ENCODE results near the gene ETV6.

Gene ETV6

GRCh38 chr12:11746024-11746771, 96.7 kb downstream of the ETV6 start:
- DNase-seq = no peak

- no peak for DNase-seq
Measured at GRCh38 chr12:11746940-11747716, 97.7 kb downstream of the ETV6 start.

- DNase-seq = no peak
Measured at GRCh38 chr12:11747969-11748368, 98.5 kb downstream of the ETV6 start.

GRCh38 chr12:11748903-11749302, 99.4 kb downstream of the ETV6 start:
- DNase-seq = no peak

- no peak for DNase-seq
Measured at GRCh38 chr12:11749943-11750690, 100.6 kb downstream of the ETV6 start.

GRCh38 chr12:11752403-11753149, 103.1 kb downstream of the ETV6 start:
- DNase-seq = no peak

- DNase-seq = peak; percentile 44
Measured at GRCh38 chr12:11753150-11753499, 103.7 kb downstream of the ETV6 start.

GRCh38 chr12:11753826-11754225, 104.4 kb downstream of the ETV6 start:
- no peak for DNase-seq

GRCh38 chr12:11754256-11754655, 104.8 kb downstream of the ETV6 start:
- DNase-seq = no peak

GRCh38 chr12:11755302-11755930, 105.9 kb downstream of the ETV6 start:
- DNase-seq = no peak

GRCh38 chr12:11756022-11756421, 106.5 kb downstream of the ETV6 start:
- DNase-seq = no peak

- no peak for DNase-seq
Measured at GRCh38 chr12:11756523-11756922, 107.0 kb downstream of the ETV6 start.

- DNase-seq = no peak
Measured at GRCh38 chr12:11757095-11757494, 107.6 kb downstream of the ETV6 start.

- DNase-seq = no peak
Measured at GRCh38 chr12:11757531-11757930, 108.1 kb downstream of the ETV6 start.

GRCh38 chr12:11758087-11758486, 108.6 kb downstream of the ETV6 start:
- DNase-seq = no peak

GRCh38 chr12:11758510-11759493, 109.3 kb downstream of the ETV6 start:
- DNase-seq = no peak

- DNase-seq = no peak
Measured at GRCh38 chr12:11759494-11759878, 110.0 kb downstream of the ETV6 start.

GRCh38 chr12:11759899-11760298, 110.4 kb downstream of the ETV6 start:
- DNase-seq = no peak

GRCh38 chr12:11761869-11762567, 112.5 kb downstream of the ETV6 start:
- no peak for DNase-seq

GRCh38 chr12:11762723-11763326, 113.4 kb downstream of the ETV6 start:
- no peak for DNase-seq

Measured in NCI-H510A (cell line).